Neural crest cell (in vitro differentiated cells): ENCODE measurements around the gene COA3. TPM values are rescaled to one million over a fixed set of nuclear protein-coding genes. Genes with fewer than 3 reads are reported as not detected.

Experiments
- DNase-seq: peaks from one replicate; pipeline ENCODE4 v3.0.0; 2021; ENCODE audit warnings: low read depth, mixed read lengths, low spot score
- H3K27ac Mint-ChIP-seq: one replicate; pipeline ENCODE4 v1.8.0; 2021; ENCODE audit warnings: mild to moderate bottlenecking, mixed read lengths; ENCODE audit not compliant: unreplicated experiment
- H3K27me3 Mint-ChIP-seq: 2 replicates; pipeline ENCODE4 v1.8.0; 2021; ENCODE audit warnings: low read depth, mild to moderate bottlenecking, mixed read lengths
- H3K36me3 Mint-ChIP-seq: 2 replicates; pipeline ENCODE4 v1.8.0; 2021; ENCODE audit warnings: low read depth, mild to moderate bottlenecking, mixed read lengths
- H3K4me1 Mint-ChIP-seq: 2 replicates; pipeline ENCODE4 v1.8.0; 2021; ENCODE audit warnings: mixed read lengths
- H3K4me3 Mint-ChIP-seq: one replicate; pipeline ENCODE4 v1.8.0; 2021; ENCODE audit warnings: mild to moderate bottlenecking, mixed read lengths
- H3K9me3 Mint-ChIP-seq: 2 replicates; pipeline ENCODE4 v1.8.0; 2021; ENCODE audit warnings: mixed read lengths
- CTCF ChIP-seq: fragments of 200-600 bp; sonication (generic); conservative IDR thresholded peaks from 2 replicates; pipeline ENCODE4 v1.5.0; 2021; ENCODE audit warnings: antibody characterized with exemption, mild to moderate bottlenecking
- microRNA-seq: library from miRNA; unstranded; fragments of <30 nt; microRNA quantifications from one replicate; pipeline ENCODE4, GENCODE V29; 2020
- total RNA-seq: library from RNA; stranded (reverse); gene quantifications from 2 replicates; pipeline ENCODE4 v1.2.1, GENCODE V29; 2021

COA3 gene
- total RNA-seq, 1 donor from 2014 or later, result 92.7 TPM

GRCh38 chr17:42750739-42751344 lies 47.7 kb downstream of the COA3 start:
- no peaks in the 10 kb centered on the region for H3K9me3 Mint-ChIP-seq
- TF ChIP-seq CTCF, result no peak
- H3K4me1 Mint-ChIP-seq, result no peaks in the 10 kb centered on the region

GRCh38 chr17:42748908-42749798 lies 49.4 kb downstream of the COA3 start:
- H3K36me3 Mint-ChIP-seq, result peaks cover 2% of the 10 kb centered on the region
- DNase-seq, result no peak
- H3K4me3 Mint-ChIP-seq, result no peak overlapping the region
- no peak overlapping the region for H3K27ac Mint-ChIP-seq
- no peak for TF ChIP-seq CTCF
- H3K27me3 Mint-ChIP-seq, result peaks cover 26% of the 10 kb centered on the region
- peaks cover 2% of the 10 kb centered on the region for H3K4me1 Mint-ChIP-seq
- no peaks in the 10 kb centered on the region for H3K9me3 Mint-ChIP-seq

More at GRCh38 chr17:42750739-42751344, 47.7 kb downstream of the COA3 start:
- no peak overlapping the region for H3K27ac Mint-ChIP-seq
- DNase-seq, result no peak
- H3K4me3 Mint-ChIP-seq, result no peak overlapping the region
- peaks cover 29% of the 10 kb centered on the region for H3K27me3 Mint-ChIP-seq
- no peaks in the 10 kb centered on the region for H3K36me3 Mint-ChIP-seq

DNA sequence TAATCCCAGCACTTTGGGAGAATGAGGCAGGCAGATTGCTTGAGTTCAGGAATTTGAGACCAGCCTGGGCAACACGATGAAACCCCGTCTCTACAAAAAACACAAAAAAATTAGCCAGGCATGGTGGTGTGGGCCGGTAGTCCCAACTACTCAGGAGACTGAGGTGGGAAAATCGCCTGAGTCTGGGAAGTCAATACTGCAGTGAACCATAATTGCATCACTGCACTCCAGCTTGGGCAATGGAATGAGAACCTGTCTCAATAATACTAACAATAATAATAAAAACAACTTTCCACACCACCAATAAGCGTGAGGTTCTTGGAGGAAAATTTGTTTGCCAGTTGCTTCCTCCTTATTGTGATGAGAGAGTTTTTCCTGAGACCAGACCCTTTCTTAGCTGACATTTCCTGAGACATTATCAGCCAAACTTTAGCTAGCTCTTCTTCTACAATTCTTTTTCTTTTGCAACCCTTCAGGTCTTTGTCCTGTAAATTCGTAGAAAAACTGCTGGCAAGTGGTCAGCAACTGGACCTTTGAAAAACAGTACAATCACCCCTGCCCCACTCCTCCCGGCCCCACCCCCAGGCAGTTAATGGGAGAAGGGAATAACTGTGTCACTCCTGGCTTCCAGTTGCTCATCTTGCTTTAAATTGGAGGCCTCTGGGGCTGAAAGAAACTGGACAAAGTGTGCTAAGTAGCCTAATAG lies 50.1 kb downstream of the COA3 start:
- H3K4me1 Mint-ChIP-seq, result peaks cover 9% of the 10 kb centered on the region
- no peak for TF ChIP-seq CTCF

More for the DNA sequence above, 50.1 kb downstream of the COA3 start:
- H3K27me3 Mint-ChIP-seq, result peaks cover 22% of the 10 kb centered on the region
- H3K27ac Mint-ChIP-seq, result no peak overlapping the region
- H3K4me3 Mint-ChIP-seq, result no peak overlapping the region
- DNase-seq, result no peak
- no peaks in the 10 kb centered on the region for H3K9me3 Mint-ChIP-seq
- H3K36me3 Mint-ChIP-seq, result peaks cover 2% of the 10 kb centered on the region

Small RNAs within 50 kb of the gene (microRNA-seq; reads per million reads assigned to microRNA genes)
- gene MIR6781, result 3.6 reads per million

Other genes starting within 250 kb of the COA3 start
- gene HSD17B1, start 245.8 kb downstream of the COA3 start, total RNA-seq, result 1.2 and 1.9 TPM in 2 replicates
- 58.3 and 59.6 TPM in 2 replicates for gene COASY, start 236.6 kb downstream of the COA3 start, total RNA-seq
- 38.6 and 41.1 TPM in 2 replicates for gene MLX, start 231.6 kb downstream of the COA3 start, total RNA-seq
- 44.6 and 47.8 TPM in 2 replicates for gene PSMC3IP, start 221.0 kb downstream of the COA3 start, total RNA-seq
- gene RETREG3, start 189.3 kb downstream of the COA3 start, total RNA-seq, result 44.2 and 48.7 TPM in 2 replicates
- 101 and 102 TPM in 2 replicates for gene TUBG1, start 189.0 kb downstream of the COA3 start, total RNA-seq
- 18.7 and 20.7 TPM in 2 replicates for gene TUBG2, start 139.4 kb downstream of the COA3 start, total RNA-seq
- gene PLEKHH3, start 121.7 kb downstream of the COA3 start, total RNA-seq, result 16.4 and 20.8 TPM in 2 replicates
- gene CCR10, start 116.9 kb downstream of the COA3 start, total RNA-seq, result 0.68 TPM in 2 replicates
- gene CNTNAP1, start 116.2 kb downstream of the COA3 start, total RNA-seq, result 17.0 and 19.4 TPM in 2 replicates
- gene EZH1, start 53.7 kb downstream of the COA3 start, total RNA-seq, result 28.9 and 30.4 TPM in 2 replicates
- 6.5 and 7.9 TPM in 2 replicates for gene RAMP2, start 37.5 kb downstream of the COA3 start, total RNA-seq
- 83.7 and 88.7 TPM in 2 replicates for gene VPS25, start 25.3 kb downstream of the COA3 start, total RNA-seq
- 0.58 and 0.73 TPM in 2 replicates for gene WNK4, start 18.1 kb downstream of the COA3 start, total RNA-seq
- gene CNTD1, start 157 bp upstream of the COA3 start, total RNA-seq, result not detected in 2 replicates
- 48.7 and 49.5 TPM in 2 replicates for gene BECN1, start 25.6 kb upstream of the COA3 start, total RNA-seq
- gene PSME3, start 34.7 kb upstream of the COA3 start, total RNA-seq, result 172 and 175 TPM in 2 replicates
- gene AOC2, start 45.9 kb upstream of the COA3 start, total RNA-seq, result 3.0 and 3.2 TPM in 2 replicates
- 0.91 and 1.1 TPM in 2 replicates for gene AOC3, start 52.5 kb upstream of the COA3 start, total RNA-seq
- gene G6PC1, start 102.1 kb upstream of the COA3 start, total RNA-seq, result not detected in 2 replicates
- gene AARSD1, start 165.8 kb upstream of the COA3 start, total RNA-seq, result 61.6 and 65.6 TPM in 2 replicates
- gene PTGES3L, start 181.4 kb upstream of the COA3 start, total RNA-seq, result 3.4 and 3.5 TPM in 2 replicates
- gene RUNDC1, start 181.9 kb upstream of the COA3 start, total RNA-seq, result 15.9 and 16.5 TPM in 2 replicates
- 1,045 and 1,183 TPM in 2 replicates for gene RPL27, start 199.7 kb upstream of the COA3 start, total RNA-seq
- gene IFI35, start 208.1 kb upstream of the COA3 start, total RNA-seq, result 0.91 and 1.3 TPM in 2 replicates
- gene VAT1, start 223.7 kb upstream of the COA3 start, total RNA-seq, result 112 and 115 TPM in 2 replicates
- gene RND2, start 226.5 kb upstream of the COA3 start, total RNA-seq, result 15.3 and 17.8 TPM in 2 replicates